SK-N-SH (cell line): ENCODE results near the gene KIF16B. TPM values are rescaled to one million over a fixed set of nuclear protein-coding genes. Genes with fewer than 3 reads are reported as not detected.

Experiments used
- CTCF ChIA-PET: fragments of 300-600, 350-600 bp; formaldehyde crosslinking; extraction: SDS; loops from one replicate; lab custom pipeline; 2021; lab: Yijun Ruan, JAX
- POLR2A ChIA-PET: fragments of 350-600 bp; sonication (Branson Sonifier 250); formaldehyde crosslinking; extraction: SDS; loops from one replicate; lab custom pipeline; 2020; ENCODE audit warnings: antibody characterized with exemption, inconsistent platforms; lab: Yijun Ruan, JAX
- DNase-seq: peaks from one replicate; pipeline ENCODE4 v3.0.0; 2012
- H2AFZ ChIP-seq: fragments of 200-600 bp; sonication (generic); 2 replicates; pipeline ENCODE4 v1.8.1; 2016; ENCODE audit warnings: antibody characterized with exemption, mild to moderate bottlenecking, low read depth
- H3F3A ChIP-seq: fragments of 200-600 bp; sonication (generic); replicated peaks from 2 replicates; pipeline ENCODE3; 2016; ENCODE audit warnings: antibody characterized with exemption, mild to moderate bottlenecking; ENCODE audit not compliant: insufficient read depth
- H3K27ac ChIP-seq, 2 experiments: fragments of 200-500 bp in 1 of 2; fragments of 200-600 bp in 1 of 2; sonication (Bioruptor generic) in 1 of 2; sonication (generic), shearing (Covaris generic) in 1 of 2; 2 replicates each; pipeline versions ENCODE4 v1.5.1 to v1.6.1; 2014 to 2016; ENCODE audit warnings: low read depth in 2 of 2, inconsistent platforms in 1 of 2, low read length in 1 of 2, mild to moderate bottlenecking in 1 of 2, mixed read lengths in 1 of 2
- H3K27me3 ChIP-seq: fragments of 200-600 bp; sonication (generic), shearing (Covaris generic); 2 replicates; pipeline ENCODE4 v1.6.1; 2016; ENCODE audit warnings: mixed run types; ENCODE audit not compliant: insufficient read depth
- H3K36me3 ChIP-seq, 2 experiments: fragments of 200-500 bp in 1 of 2; fragments of 200-600 bp in 1 of 2; sonication (Bioruptor generic) in 1 of 2; sonication (generic) in 1 of 2; replicated peaks in 1 of 2; 2 replicates each; pipeline versions ENCODE3 to v1.5.1; 2014 to 2016; ENCODE audit warnings: low read length in 1 of 2, mild to moderate bottlenecking in 1 of 2; ENCODE audit not compliant: insufficient read depth in 2 of 2, control insufficient read depth in 1 of 2
- H3K4me1 ChIP-seq, 2 experiments: fragments of 200-500 bp in 1 of 2; fragments of 200-600 bp in 1 of 2; sonication (Bioruptor generic) in 1 of 2; sonication (generic), shearing (Covaris generic) in 1 of 2; 2 replicates each; pipeline versions ENCODE4 v1.5.1 to v1.6.1; 2014 to 2016; ENCODE audit warnings: low read depth in 1 of 2, low read length in 1 of 2, mixed run types in 1 of 2; ENCODE audit not compliant: insufficient read depth in 2 of 2, control insufficient read depth in 1 of 2
- H3K4me2 ChIP-seq: fragments of 200-600 bp; sonication (generic), shearing (Covaris generic); 2 replicates; pipeline ENCODE4 v1.6.1; 2017; ENCODE audit warnings: mixed run types
- H3K4me3 ChIP-seq, 2 experiments: fragments of 200-500 bp in 1 of 2; fragments of 200-600 bp in 1 of 2; sonication (Bioruptor generic) in 1 of 2; sonication (generic), shearing (Covaris generic) in 1 of 2; 2 replicates each; pipeline versions ENCODE4 v1.5.1 to v1.8.1; 2014 to 2016; ENCODE audit warnings: low read depth in 2 of 2, inconsistent platforms in 1 of 2, low read length in 1 of 2, mild to moderate bottlenecking in 1 of 2, mixed read lengths in 1 of 2, moderate library complexity in 1 of 2
- H3K79me2 ChIP-seq: fragments of 200-600 bp; sonication (generic); 2 replicates; pipeline ENCODE4 v1.8.1; 2017; ENCODE audit warnings: mild to moderate bottlenecking; ENCODE audit not compliant: insufficient read depth
- H3K9ac ChIP-seq: fragments of 200-600 bp; sonication (generic); 2 replicates; pipeline ENCODE4 v1.6.1; 2017; ENCODE audit warnings: mixed run types
- H3K9me2 ChIP-seq: fragments of 200-600 bp; sonication (generic); 2 replicates; pipeline ENCODE4 v1.6.1; 2017; ENCODE audit warnings: mixed run types
- H3K9me3 ChIP-seq: fragments of 200-600 bp; sonication (generic); 2 replicates; pipeline ENCODE4 v1.6.1; 2017; ENCODE audit warnings: mixed run types, mild to moderate bottlenecking, moderate library complexity
- H4K20me1 ChIP-seq: fragments of 200-600 bp; sonication (generic); 2 replicates; pipeline ENCODE4 v1.6.1; 2017; ENCODE audit warnings: mild to moderate bottlenecking, mixed run types; ENCODE audit not compliant: insufficient read depth
- CHD2 ChIP-seq: fragments of 150-350 bp; IDR thresholded peaks from 2 replicates; pipeline ENCODE4 v1.6.1; 2018; ENCODE audit warnings: low read length; ENCODE audit not compliant: partially characterized antibody
- EP300 ChIP-seq, 2 experiments: IDR thresholded peaks; 2 replicates each; pipeline versions ENCODE4 v1.4.0 to v1.6.1; 2012; ENCODE audit warnings: borderline replicate concordance in 1 of 2, low read depth in 1 of 2, low read length in 1 of 2
- EZH2phosphoT487 ChIP-seq: fragments of 200-600 bp; sonication (generic); IDR thresholded peaks from 2 replicates; pipeline ENCODE4 v1.6.1; 2017; ENCODE audit warnings: low read depth, mixed run types, mild to moderate bottlenecking, antibody characterized with exemption, moderate library complexity, borderline replicate concordance
- FOSL2 ChIP-seq: IDR thresholded peaks from 2 replicates; pipeline ENCODE4 v1.4.0; 2012; ENCODE audit warnings: low read depth, mild to moderate bottlenecking, moderate library complexity, borderline replicate concordance
- FOXJ3 ChIP-seq: sonication (generic); formaldehyde crosslinking; IDR thresholded peaks from 2 replicates; pipeline ENCODE4 v1.5.1; 2020; ENCODE audit warnings: mild to moderate bottlenecking, missing genetic modification reagents
- FOXM1 ChIP-seq: IDR thresholded peaks from 2 replicates; pipeline ENCODE4 v1.4.0; 2012; ENCODE audit warnings: low read depth, mild to moderate bottlenecking
- GABPA ChIP-seq: IDR thresholded peaks from 2 replicates; pipeline ENCODE4 v1.4.0; 2012; ENCODE audit warnings: low read depth, mild to moderate bottlenecking
- GATA2 ChIP-seq: sonication (generic); formaldehyde crosslinking; IDR thresholded peaks from 2 replicates; pipeline ENCODE4 v1.5.0; 2020; ENCODE audit warnings: mild to moderate bottlenecking, missing genetic modification reagents
- MEF2A ChIP-seq: IDR thresholded peaks from 2 replicates; pipeline ENCODE4 v1.4.0; 2012; ENCODE audit warnings: low read depth, borderline replicate concordance
- POLR2AphosphoS5 ChIP-seq: IDR thresholded peaks from 2 replicates; pipeline ENCODE4 v1.6.1; 2012; ENCODE audit warnings: low read depth, low read length
- RAD21 ChIP-seq: IDR thresholded peaks from 2 replicates; pipeline ENCODE4 v1.6.1; 2012; ENCODE audit warnings: mild to moderate bottlenecking, low read length
- RCOR1 ChIP-seq: fragments of 150-350 bp; IDR thresholded peaks from 2 replicates; pipeline ENCODE4 v1.6.1; 2017; ENCODE audit warnings: antibody characterized with exemption, low read length
- RXRA ChIP-seq: IDR thresholded peaks from 2 replicates; pipeline ENCODE4 v1.4.0; 2012; ENCODE audit warnings: low read depth, mild to moderate bottlenecking, borderline replicate concordance
- SIN3A ChIP-seq: IDR thresholded peaks from 2 replicates; pipeline ENCODE4 v1.6.1; 2012; ENCODE audit warnings: low read depth, mild to moderate bottlenecking, low read length, moderate library complexity, borderline replicate concordance
- TAF1 ChIP-seq: IDR thresholded peaks from 2 replicates; pipeline ENCODE4 v1.6.1; 2012; ENCODE audit warnings: low read depth, mild to moderate bottlenecking, low read length, moderate library complexity, borderline replicate concordance
- TCF12 ChIP-seq: IDR thresholded peaks from 2 replicates; pipeline ENCODE4 v1.4.0; 2012
- USF1 ChIP-seq: IDR thresholded peaks from 2 replicates; pipeline ENCODE4 v1.4.0; 2012; ENCODE audit warnings: low read depth, borderline replicate concordance
- USF2 ChIP-seq: fragments of 150-350 bp; IDR thresholded peaks from 2 replicates; pipeline ENCODE4 v1.6.1; 2017; ENCODE audit warnings: antibody characterized with exemption, low read length, low read depth, borderline replicate concordance
- YY1 ChIP-seq: IDR thresholded peaks from 2 replicates; pipeline ENCODE4 v1.4.0; 2012; ENCODE audit warnings: low read depth, mild to moderate bottlenecking
- WGBS: methylation state at CpG from one replicate; pipeline ENCODE4 v1.1.6; 2017; ENCODE audit warnings: low lambda C conversion rate; 5-methylcytosine and 5-hydroxymethylcytosine counted together
- polyA plus RNA-seq, 3 experiments: library from polyadenylated mRNA; depleted of rRNA; stranded (reverse); fragments of >200 nt; gene quantifications; 2 replicates each; pipeline ENCODE4 v1.2.3, GENCODE V29; 2012

Gene KIF16B
- polyA plus RNA-seq, 1 of the 3 experiments (the other 2 are of a cell fraction), result 3.3 TPM

- no peak for DNase-seq
- 30% methylated on average over 5 of the region's 5 CpGs for WGBS
- H3K4me2 ChIP-seq, result no peak overlapping the region
Measured at GRCh38 chr20:16265334-16265733, 307.9 kb downstream of the KIF16B start.

GRCh38 chr20:16263582-16263981, 309.7 kb downstream of the KIF16B start:
- Histone ChIP-seq H3K4me2 (no peak overlapping the region), H3K9me2 (no peaks in the 10 kb centered on the region), H3K4me3 (no peak overlapping the region), H2AFZ (no peak overlapping the region), H3F3A (no peaks in the 10 kb centered on the region), H3K79me2 (no peaks in the 10 kb centered on the region), H3K36me3 (no peaks in the 10 kb centered on the region), H3K9ac (no peak overlapping the region), H3K4me1 (peaks cover 0 to 8% of the 10 kb centered on the region in 2 experiments; a peak in 1 of 4 replicates), H3K9me3 (no peaks in the 10 kb centered on the region), H3K27me3 (no peaks in the 10 kb centered on the region), H3K27ac (no peak overlapping the region), H4K20me1 (no peaks in the 10 kb centered on the region)
- DNase-seq, result no peak
- no peak for TF ChIP-seq FOSL2
- no peak for TF ChIP-seq SIN3A
- TF ChIP-seq EP300 (IDR thresholded peaks at IDR 0.05; ENCODE audit: borderline replicate concordance in 1 of 2, low read depth in 1 of 2, low read length in 1 of 2), result no peak
- TF ChIP-seq TCF12, result no peak
- TF ChIP-seq CHD2, result no peak
- no peak for TF ChIP-seq RAD21
- no peak for TF ChIP-seq MEF2A
- TF ChIP-seq USF1, result no peak
- no peak for TF ChIP-seq USF2
- no peak for TF ChIP-seq FOXJ3 (CRISPR knock-in tag)
- TF ChIP-seq RCOR1, result no peak
- TF ChIP-seq RXRA, result no peak
- no peak for TF ChIP-seq GABPA
- no peak for TF ChIP-seq FOXM1
- no peak for TF ChIP-seq YY1
- no peak for TF ChIP-seq EZH2phosphoT487
- no peak for TF ChIP-seq TAF1
- TF ChIP-seq GATA2 (CRISPR knock-in tag), result no peak
- 50% methylated on average over 2 of the region's 2 CpGs for WGBS
- ChIA-PET POLR2A (no interaction called here), CTCF (interaction anchor here (1.9 kb wide), 1 partner anchor 20 kb away, joined by 6 read pairs; no protein-coding TSS in a partner anchor)

More at GRCh38 chr20:16265334-16265733, 307.9 kb downstream of the KIF16B start:
- Histone ChIP-seq H3K9ac (no peak overlapping the region), H3K4me3 (no peak overlapping the region), H3K79me2 (no peaks in the 10 kb centered on the region), H3K4me1 (peaks cover 0 to 8% of the 10 kb centered on the region in 2 experiments; a peak in 1 of 4 replicates), H3K9me3 (no peaks in the 10 kb centered on the region), H3K36me3 (no peaks in the 10 kb centered on the region), H3K9me2 (no peaks in the 10 kb centered on the region), H3F3A (no peaks in the 10 kb centered on the region), H4K20me1 (no peaks in the 10 kb centered on the region), H3K27me3 (no peaks in the 10 kb centered on the region), H2AFZ (no peak overlapping the region), H3K27ac (no peak overlapping the region)
- POLR2A ChIA-PET, result no interaction called here
- CTCF ChIA-PET, result interaction anchor here (1.3 kb wide), 1 partner anchor 43 kb away, joined by 3 read pairs; no protein-coding TSS in a partner anchor
- TF ChIP-seq GATA2 (CRISPR knock-in tag) (no peak), POLR2AphosphoS5 (no peak)
